Keratinocyte (primary cell): ENCODE data around the gene GBP4. TPM values are rescaled to one million over a fixed set of nuclear protein-coding genes. Genes with fewer than 3 reads are reported as not detected.

Experiments
- DNase-seq: peaks from one replicate; pipeline ENCODE4 v3.0.0-alpha.2; 2011; ENCODE audit warnings: low read depth, missing footprints, low spot score
- FAIRE-seq: peaks from 2 replicates; lab custom pipeline; 2011; peaks lifted over from hg19 to GRCh38; lab: Jason Lieb, UNC
- H2AFZ ChIP-seq: 2 replicates; pipeline ENCODE4 v1.6.0; 2012; ENCODE audit warnings: low read length, control low read depth, inconsistent platforms; ENCODE audit not compliant: control insufficient read depth
- H3K27ac ChIP-seq: 2 replicates; pipeline ENCODE4 v1.5.1; 2011; ENCODE audit warnings: low read length; ENCODE audit not compliant: control insufficient read depth, insufficient read depth
- H3K27me3 ChIP-seq: 3 replicates; pipeline ENCODE4 v1.6.0; 2011; ENCODE audit warnings: low read length; ENCODE audit not compliant: control insufficient read depth, insufficient read depth; ENCODE audit errors: extremely low read depth
- H3K36me3 ChIP-seq, 2 experiments: 2 replicates in 1 of 2; 3 replicates in 1 of 2; pipeline ENCODE4 v1.5.1; 2011; ENCODE audit warnings: low read length in 2 of 2, mild to moderate bottlenecking in 1 of 2; ENCODE audit not compliant: control insufficient read depth in 2 of 2, insufficient read depth in 2 of 2; ENCODE audit errors: extremely low read depth in 1 of 2
- H3K4me1 ChIP-seq: 3 replicates; pipeline ENCODE4 v1.5.1; 2011; ENCODE audit warnings: low read length; ENCODE audit not compliant: control insufficient read depth, insufficient read depth; ENCODE audit errors: extremely low read depth
- H3K4me2 ChIP-seq: 3 replicates; pipeline ENCODE4 v1.6.0; 2011; ENCODE audit warnings: low read depth, low read length; ENCODE audit not compliant: control insufficient read depth, insufficient read depth; ENCODE audit errors: extremely low read depth
- H3K4me3 ChIP-seq, 3 experiments: fragments of 200-600 bp in 1 of 3; sonication (generic) in 1 of 3; 2 replicates in 2 of 3; 3 replicates in 1 of 3; pipeline ENCODE4 v1.5.1; 2011 to 2016; ENCODE audit warnings: low read length in 3 of 3, mild to moderate bottlenecking in 3 of 3, control low read depth in 2 of 3, inconsistent platforms in 1 of 3, low read depth in 1 of 3, mixed read lengths in 1 of 3, mixed run types in 1 of 3, moderate library complexity in 1 of 3; ENCODE audit not compliant: control insufficient read depth in 2 of 3, insufficient read depth in 2 of 3; ENCODE audit errors: extremely low read depth in 1 of 3
- H3K79me2 ChIP-seq: 2 replicates; pipeline ENCODE4 v1.6.0; 2012; ENCODE audit warnings: low read length; ENCODE audit not compliant: control insufficient read depth, insufficient read depth
- H3K9ac ChIP-seq: 3 replicates; pipeline ENCODE4 v1.6.0; 2011; ENCODE audit warnings: low read length; ENCODE audit not compliant: control insufficient read depth, insufficient read depth; ENCODE audit errors: extremely low read depth
- H3K9me1 ChIP-seq: 3 replicates; pipeline ENCODE4 v1.6.0; 2011; ENCODE audit warnings: low read length; ENCODE audit not compliant: control insufficient read depth, insufficient read depth; ENCODE audit errors: extremely low read depth
- H3K9me3 ChIP-seq: 2 replicates; pipeline ENCODE4 v1.5.1; 2012; ENCODE audit warnings: low read depth, low read length; ENCODE audit not compliant: control insufficient read depth
- H4K20me1 ChIP-seq: 3 replicates; pipeline ENCODE4 v1.6.0; 2011; ENCODE audit warnings: low read length; ENCODE audit not compliant: control insufficient read depth, insufficient read depth; ENCODE audit errors: extremely low read depth
- CTCF ChIP-seq, 3 experiments: IDR thresholded peaks in 1 of 3; conservative IDR thresholded peaks in 1 of 3; optimal IDR thresholded peaks in 1 of 3; 2 replicates in 2 of 3; 3 replicates in 1 of 3; pipeline versions ENCODE3 to v1.5.1; 2011; ENCODE audit warnings: low read length in 3 of 3, mild to moderate bottlenecking in 3 of 3, moderate library complexity in 2 of 3, control low read depth in 1 of 3, inconsistent platforms in 1 of 3; ENCODE audit not compliant: insufficient read depth in 2 of 3; ENCODE audit errors: extremely low read depth in 1 of 3
- EZH2 ChIP-seq: IDR thresholded peaks from one replicate; pipeline ENCODE4 v1.6.1; 2012; ENCODE audit warnings: inconsistent platforms, mild to moderate bottlenecking, low read length, moderate library complexity
- dilution Hi-C: fragments of 300-500 bp; cut with MboI; formaldehyde crosslinking; loops from one replicate; pipeline ENCODE4 v1.7.0; 2020; ENCODE audit warnings: low sequenced_read_pairs; ENCODE audit not compliant: extremely low pct_ligation_motif_present
- polyA plus RNA-seq, 5 experiments: library from polyadenylated mRNA; depleted of rRNA in 3 of 5; stranded (reverse) in 3 of 5; stranded (forward) in 1 of 5; unstranded in 1 of 5; fragments of >200 nt; gene quantifications; 1 replicate in 1 of 5; 2 replicates in 3 of 5; 3 replicates in 1 of 5; pipeline versions ENCODE4 v1.2.1 to v1.2.3, GENCODE V29; 2011 to 2012; ENCODE audit warnings: missing spikeins in 2 of 5, low read depth in 1 of 5, low replicate concordance in 1 of 5

GBP4 gene
- polyA plus RNA-seq, 1 donor (not counting 4 experiments of a cell fraction or from before 2014, with no cell fraction given) = 0.01 TPM

GRCh38 chr1:89151047-89151446 is 47.7 kb downstream of the GBP4 start:
- Histone ChIP-seq H3K4me3 (no peak overlapping the region), H3K4me1 (no peaks in the 10 kb centered on the region), H3K4me2 (no peak overlapping the region), H3K9ac (no peak overlapping the region), H3K9me3 (no peaks in the 10 kb centered on the region), H3K27ac (no peak overlapping the region), H2AFZ (no peak overlapping the region), H4K20me1 (no peaks in the 10 kb centered on the region), H3K9me1 (no peaks in the 10 kb centered on the region), H3K79me2 (no peaks in the 10 kb centered on the region), H3K27me3 (no peaks in the 10 kb centered on the region), H3K36me3 (no peaks in the 10 kb centered on the region)
- FAIRE-seq (no peak), DNase-seq (no peak)
- dilution Hi-C loops = no loop called here
- TF ChIP-seq EZH2 (no peak), CTCF (optimal IDR thresholded peaks at IDR 0.05 in 1 of 3, IDR thresholded peaks at IDR 0.05 in 1 of 3, conservative IDR thresholded peaks at IDR 0.05 in 1 of 3; ENCODE audit: extremely low read depth in 1 of 3, insufficient read depth in 2 of 3, low read length in 3 of 3) (no peak)

- Histone ChIP-seq H3K4me3 (no peak overlapping the region), H3K79me2 (no peaks in the 10 kb centered on the region), H3K9me1 (no peaks in the 10 kb centered on the region), H3K36me3 (no peaks in the 10 kb centered on the region), H2AFZ (no peak overlapping the region), H3K27me3 (no peaks in the 10 kb centered on the region), H3K27ac (no peak overlapping the region), H3K4me2 (no peak overlapping the region), H3K9ac (no peak overlapping the region), H3K9me3 (no peaks in the 10 kb centered on the region), H4K20me1 (no peaks in the 10 kb centered on the region), H3K4me1 (no peaks in the 10 kb centered on the region)
- dilution Hi-C loops = no loop called here
- no peak for FAIRE-seq
- DNase-seq = no peak
- TF ChIP-seq EZH2 (no peak), CTCF (optimal IDR thresholded peaks at IDR 0.05 in 1 of 3, IDR thresholded peaks at IDR 0.05 in 1 of 3, conservative IDR thresholded peaks at IDR 0.05 in 1 of 3; ENCODE audit: extremely low read depth in 1 of 3, insufficient read depth in 2 of 3, low read length in 3 of 3) (no peak)
Measured at GRCh38 chr1:89149976-89150375, 48.8 kb downstream of the GBP4 start.
